Measurements from ENCODE around the gene CABP7.

CABP7 gene

GRCh38 chr22:29702000-29702930 lies 17.5 kb upstream of the CABP7 start:
- DNase-seq: no peak

- no peak for DNase-seq
These were observed 16.8 kb upstream of the CABP7 start for GRCh38 chr22:29702931-29703501.

- DNase-seq: no peak
These were observed 16.1 kb upstream of the CABP7 start for GRCh38 chr22:29703569-29704195.

- no peak for DNase-seq
These were observed 15.1 kb upstream of the CABP7 start for GRCh38 chr22:29704528-29705285.

- no peak for DNase-seq
These were observed 14.2 kb upstream of the CABP7 start for GRCh38 chr22:29705651-29706050.

GRCh38 chr22:29706486-29706885 lies 13.3 kb upstream of the CABP7 start:
- no peak for DNase-seq

- DNase-seq: no peak
These were observed 12.8 kb upstream of the CABP7 start for GRCh38 chr22:29707010-29707409.

- no peak for DNase-seq
These were observed 12.3 kb upstream of the CABP7 start for GRCh38 chr22:29707471-29707870.

GRCh38 chr22:29710193-29710592 lies 9.6 kb upstream of the CABP7 start:
- DNase-seq: no peak

- DNase-seq: no peak
These were observed 8.7 kb upstream of the CABP7 start for GRCh38 chr22:29710922-29711593.

- no peak for DNase-seq
These were observed 7.7 kb upstream of the CABP7 start for GRCh38 chr22:29712119-29712518.

- no peak for DNase-seq
These were observed 6.6 kb upstream of the CABP7 start for GRCh38 chr22:29713156-29713727.

GRCh38 chr22:29715240-29715639 lies 4.6 kb upstream of the CABP7 start:
- DNase-seq: no peak

GRCh38 chr22:29715705-29716104 lies 4.1 kb upstream of the CABP7 start:
- no peak for DNase-seq

GRCh38 chr22:29716814-29717545 lies 2.8 kb upstream of the CABP7 start:
- peak in 1 of 5 experiments; percentile 34 for DNase-seq

GRCh38 chr22:29717789-29718188 lies 2.0 kb upstream of the CABP7 start:
- no peak for DNase-seq

- DNase-seq: no peak
These were observed 579 bp upstream of the CABP7 start for GRCh38 chr22:29718949-29719898.

GRCh38 chr22:29720811-29721323 lies 1.1 kb downstream of the CABP7 start:
- no peak for DNase-seq

- DNase-seq: no peak
These were observed 2.3 kb downstream of the CABP7 start for GRCh38 chr22:29722151-29722550.

GRCh38 chr22:29722587-29722986 lies 2.8 kb downstream of the CABP7 start:
- no peak for DNase-seq
